OCI-LY7 (cell line): Measurements from ENCODE around the gene SYNE3.

Experiments
- EZH2phosphoT487 ChIP-seq: fragments of 200-600 bp; sonication (generic); IDR thresholded peaks from 2 replicates; pipeline ENCODE4 v1.6.1; 2018; ENCODE audit warnings: low read depth, borderline replicate concordance, mild to moderate bottlenecking, mixed run types, antibody characterized with exemption, low read length, moderate library complexity, mixed read lengths
- TF ChIP-seq, protein P1 (sequence below): fragments of 200-600 bp; sonication (generic); conservative IDR thresholded peaks from 2 replicates; pipeline ENCODE4 v1.5.1; 2014; ENCODE audit warnings: mild to moderate bottlenecking, antibody characterized with exemption, low read length, moderate library complexity, mixed read lengths

DNA sequence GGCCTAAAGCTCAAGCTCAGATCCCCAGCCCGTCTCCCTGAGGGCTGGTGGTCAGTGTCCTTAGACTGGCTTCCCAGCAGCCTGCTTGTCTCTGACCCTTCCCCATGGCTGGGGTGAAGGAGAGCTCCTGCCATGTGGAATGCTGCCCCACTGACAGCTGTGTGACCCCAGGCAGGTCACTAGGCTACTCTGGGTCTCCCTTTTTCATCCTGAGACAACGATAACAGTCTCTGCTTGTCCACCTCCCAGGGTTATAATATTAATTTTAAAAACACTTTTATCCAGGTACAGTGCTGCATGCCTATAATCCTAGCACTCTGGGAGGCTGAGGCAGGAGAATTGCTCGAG is 47.3 kb downstream of the SYNE3 start:
- TF ChIP-seq, protein P1, sequence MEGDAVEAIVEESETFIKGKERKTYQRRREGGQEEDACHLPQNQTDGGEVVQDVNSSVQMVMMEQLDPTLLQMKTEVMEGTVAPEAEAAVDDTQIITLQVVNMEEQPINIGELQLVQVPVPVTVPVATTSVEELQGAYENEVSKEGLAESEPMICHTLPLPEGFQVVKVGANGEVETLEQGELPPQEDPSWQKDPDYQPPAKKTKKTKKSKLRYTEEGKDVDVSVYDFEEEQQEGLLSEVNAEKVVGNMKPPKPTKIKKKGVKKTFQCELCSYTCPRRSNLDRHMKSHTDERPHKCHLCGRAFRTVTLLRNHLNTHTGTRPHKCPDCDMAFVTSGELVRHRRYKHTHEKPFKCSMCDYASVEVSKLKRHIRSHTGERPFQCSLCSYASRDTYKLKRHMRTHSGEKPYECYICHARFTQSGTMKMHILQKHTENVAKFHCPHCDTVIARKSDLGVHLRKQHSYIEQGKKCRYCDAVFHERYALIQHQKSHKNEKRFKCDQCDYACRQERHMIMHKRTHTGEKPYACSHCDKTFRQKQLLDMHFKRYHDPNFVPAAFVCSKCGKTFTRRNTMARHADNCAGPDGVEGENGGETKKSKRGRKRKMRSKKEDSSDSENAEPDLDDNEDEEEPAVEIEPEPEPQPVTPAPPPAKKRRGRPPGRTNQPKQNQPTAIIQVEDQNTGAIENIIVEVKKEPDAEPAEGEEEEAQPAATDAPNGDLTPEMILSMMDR: no peak
- no peak for TF ChIP-seq EZH2phosphoT487
